Dendritic cell treated with granulocyte-macrophage colony-stimulating factor and Interleukin-4, amounts not matched to agents 40 ng/mL and 50 ng/mL, for 4 days (primary cell): Measurements from ENCODE around the gene EPB41L5.
"Not testable (repeated sequence)": the region's sequence is repeated elsewhere in the genome, so short reads cannot be mapped to it uniquely, and the experiment has no call there.

Experiments
- H3K27ac Mint-ChIP-seq: one replicate; pipeline ENCODE4 v1.8.0; 2022; ENCODE audit warnings: mild to moderate bottlenecking, mixed read lengths
- H3K27me3 Mint-ChIP-seq: one replicate; pipeline ENCODE4 v1.8.0; 2022; ENCODE audit warnings: mild to moderate bottlenecking, mixed read lengths
- H3K36me3 Mint-ChIP-seq: one replicate; pipeline ENCODE4 v1.8.0; 2022; ENCODE audit warnings: low read depth, mixed read lengths
- H3K4me1 Mint-ChIP-seq: one replicate; pipeline ENCODE4 v1.8.0; 2022; ENCODE audit warnings: low read depth, mixed read lengths
- H3K4me3 Mint-ChIP-seq: one replicate; pipeline ENCODE4 v1.8.0; 2022; ENCODE audit warnings: mild to moderate bottlenecking, moderate library complexity, mixed read lengths
- H3K9me3 Mint-ChIP-seq: one replicate; pipeline ENCODE4 v1.8.0; 2022; ENCODE audit warnings: mixed read lengths
- intact Hi-C: fragments of 100-400 bp; cut with micrococcal nuclease; formaldehyde crosslinking; loops from one replicate; pipeline ENCODE4 v1.15.0; 2022

EPB41L5 gene

GRCh38 chr2:120012771-120013596 is at the start of gene EPB41L5:
TSS of gene EPB41L5 (plus strand) at chr2:120013077. CDS start at chr2:120019085, 6,008 bp downstream.
- H3K4me3 Mint-ChIP-seq = peak within 1 kb of the TSS; percentile 69
- H3K36me3 Mint-ChIP-seq = no peaks in the 10 kb centered on the region
- H3K27ac Mint-ChIP-seq = no peak within 1 kb of the TSS
- peaks cover 8% of the 10 kb centered on the region for H3K4me1 Mint-ChIP-seq
- H3K9me3 Mint-ChIP-seq = no peaks in the 10 kb centered on the region
- peaks cover 37% of the 10 kb centered on the region for H3K27me3 Mint-ChIP-seq
- intact Hi-C loops = no loop called here

- intact Hi-C loops = no loop called here
Observed at GRCh38 chr2:119981896-119982295, 31.0 kb upstream of the EPB41L5 start.

GRCh38 chr2:119982506-119982905 is 30.4 kb upstream of the EPB41L5 start:
- no peaks in the 10 kb centered on the region for H3K27me3 Mint-ChIP-seq
- H3K36me3 Mint-ChIP-seq = no peaks in the 10 kb centered on the region
- no peaks in the 10 kb centered on the region for H3K9me3 Mint-ChIP-seq
- no peak overlapping the region for H3K4me3 Mint-ChIP-seq
- no peak overlapping the region for H3K27ac Mint-ChIP-seq
- intact Hi-C loops = no loop called here
- no peaks in the 10 kb centered on the region for H3K4me1 Mint-ChIP-seq

More at GRCh38 chr2:119981896-119982295, 31.0 kb upstream of the EPB41L5 start:
- Mint-ChIP-seq H3K36me3 (peaks cover 4% of the 10 kb centered on the region), H3K27me3 (no peaks in the 10 kb centered on the region), H3K9me3 (no peaks in the 10 kb centered on the region), H3K27ac (no peak overlapping the region), H3K4me3 (no peak overlapping the region), H3K4me1 (no peaks in the 10 kb centered on the region)

GRCh38 chr2:119983108-119983507 is 29.8 kb upstream of the EPB41L5 start:
- intact Hi-C loops = no loop called here
- H3K36me3 Mint-ChIP-seq = no peaks in the 10 kb centered on the region
- H3K9me3 Mint-ChIP-seq = no peaks in the 10 kb centered on the region
- H3K27me3 Mint-ChIP-seq = no peaks in the 10 kb centered on the region
- H3K4me1 Mint-ChIP-seq = no peaks in the 10 kb centered on the region
- no peak overlapping the region for H3K27ac Mint-ChIP-seq
- H3K4me3 Mint-ChIP-seq = no peak overlapping the region

GRCh38 chr2:119996148-119996547 is 16.7 kb upstream of the EPB41L5 start:
- Mint-ChIP-seq H3K4me3 (no peak overlapping the region), H3K27me3 (peaks cover 3% of the 10 kb centered on the region), H3K27ac (no peak overlapping the region), H3K9me3 (no peaks in the 10 kb centered on the region), H3K36me3 (no peaks in the 10 kb centered on the region), H3K4me1 (no peaks in the 10 kb centered on the region)
- intact Hi-C loops = no loop called here

DNA sequence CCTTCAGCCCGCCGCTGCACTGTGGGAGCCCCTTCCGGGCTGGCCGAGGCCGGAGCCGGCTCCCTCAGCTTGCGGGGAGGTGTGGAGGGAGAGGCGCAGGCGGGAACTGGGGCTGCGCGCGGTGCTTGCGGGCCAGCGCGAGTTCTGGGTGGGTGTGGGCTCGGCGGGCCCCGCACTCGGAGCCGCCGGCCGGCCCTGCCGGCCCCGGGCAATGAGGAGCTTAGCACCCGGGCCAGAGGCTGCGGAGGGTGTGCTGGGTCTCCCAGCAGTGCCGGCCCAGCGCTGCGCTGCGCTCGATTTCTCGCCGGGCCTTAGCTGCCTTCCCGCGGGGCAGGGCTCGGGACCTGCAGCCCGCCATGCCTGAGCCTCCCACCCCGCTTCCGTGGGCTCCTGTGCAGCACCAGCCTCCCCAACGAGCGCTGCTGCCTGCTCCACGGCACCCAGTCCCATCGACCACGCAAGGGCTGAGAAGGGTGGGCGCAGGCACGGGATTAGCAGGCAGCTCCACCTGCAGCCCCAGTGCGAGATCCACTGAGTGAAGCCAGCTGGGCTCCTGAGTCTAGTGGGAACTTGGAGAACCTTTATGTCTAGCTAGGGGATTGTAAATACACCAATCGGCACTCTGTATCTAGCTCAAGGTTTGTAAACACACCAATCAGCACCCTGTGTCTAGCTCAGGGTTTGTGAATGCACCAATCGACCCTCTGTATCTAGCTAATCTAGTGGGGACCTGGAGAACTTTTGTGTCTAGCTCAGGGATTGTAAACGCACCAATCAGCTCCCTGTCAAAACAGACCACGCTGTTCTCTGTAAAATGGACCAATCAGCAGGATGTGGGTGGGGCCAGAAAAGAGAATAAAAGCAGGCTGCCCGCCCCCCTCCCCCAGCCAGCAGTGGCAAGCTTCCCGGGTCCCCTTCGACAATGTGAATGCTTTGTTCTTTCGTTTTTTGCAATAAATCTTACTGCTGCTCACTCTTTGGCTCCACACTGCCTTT is 15.7 kb upstream of the EPB41L5 start:
- H3K36me3 Mint-ChIP-seq, intact Hi-C loops, H3K4me1 Mint-ChIP-seq, H3K9me3 Mint-ChIP-seq, H3K27ac Mint-ChIP-seq, H3K27me3 Mint-ChIP-seq, H3K4me3 Mint-ChIP-seq: not testable (repeated sequence)

GRCh38 chr2:120001471-120001870 is 11.4 kb upstream of the EPB41L5 start:
- Mint-ChIP-seq H3K4me3 (no peak overlapping the region), H3K27me3 (peaks cover 1% of the 10 kb centered on the region), H3K4me1 (peaks cover 6% of the 10 kb centered on the region), H3K36me3 (no peaks in the 10 kb centered on the region), H3K27ac (no peak overlapping the region), H3K9me3 (no peaks in the 10 kb centered on the region)
- intact Hi-C loops = no loop called here

GRCh38 chr2:120004254-120004653 is 8.6 kb upstream of the EPB41L5 start:
- H3K4me3 Mint-ChIP-seq = no peak overlapping the region
- H3K9me3 Mint-ChIP-seq = no peaks in the 10 kb centered on the region

GRCh38 chr2:120005834-120006521 is 6.9 kb upstream of the EPB41L5 start:
- intact Hi-C loops = no loop called here
- no peak overlapping the region for H3K27ac Mint-ChIP-seq
- peaks cover 3% of the 10 kb centered on the region for H3K27me3 Mint-ChIP-seq
- H3K9me3 Mint-ChIP-seq = no peaks in the 10 kb centered on the region
- H3K36me3 Mint-ChIP-seq = no peaks in the 10 kb centered on the region
- no peak overlapping the region for H3K4me3 Mint-ChIP-seq
- peaks cover 9% of the 10 kb centered on the region for H3K4me1 Mint-ChIP-seq

More at GRCh38 chr2:120004254-120004653, 8.6 kb upstream of the EPB41L5 start:
- peaks cover 9% of the 10 kb centered on the region for H3K4me1 Mint-ChIP-seq
- peaks cover 1% of the 10 kb centered on the region for H3K27me3 Mint-ChIP-seq
- H3K27ac Mint-ChIP-seq = no peak overlapping the region
- intact Hi-C loops = no loop called here
- no peaks in the 10 kb centered on the region for H3K36me3 Mint-ChIP-seq

GRCh38 chr2:120007851-120008250 is 5.0 kb upstream of the EPB41L5 start:
- Mint-ChIP-seq H3K4me3 (no peak overlapping the region), H3K4me1 (peaks cover 17% of the 10 kb centered on the region), H3K27me3 (peaks cover 15% of the 10 kb centered on the region), H3K36me3 (no peaks in the 10 kb centered on the region), H3K9me3 (no peaks in the 10 kb centered on the region), H3K27ac (no peak overlapping the region)
- intact Hi-C loops = no loop called here

GRCh38 chr2:120012363-120012762 is 514 bp upstream of the EPB41L5 start:
- Mint-ChIP-seq H3K27me3 (peaks cover 35% of the 10 kb centered on the region), H3K4me3 (peak overlapping the region; percentile 69), H3K27ac (no peak overlapping the region), H3K36me3 (no peaks in the 10 kb centered on the region), H3K9me3 (no peaks in the 10 kb centered on the region), H3K4me1 (peaks cover 8% of the 10 kb centered on the region)
- intact Hi-C loops = no loop called here

DNA sequence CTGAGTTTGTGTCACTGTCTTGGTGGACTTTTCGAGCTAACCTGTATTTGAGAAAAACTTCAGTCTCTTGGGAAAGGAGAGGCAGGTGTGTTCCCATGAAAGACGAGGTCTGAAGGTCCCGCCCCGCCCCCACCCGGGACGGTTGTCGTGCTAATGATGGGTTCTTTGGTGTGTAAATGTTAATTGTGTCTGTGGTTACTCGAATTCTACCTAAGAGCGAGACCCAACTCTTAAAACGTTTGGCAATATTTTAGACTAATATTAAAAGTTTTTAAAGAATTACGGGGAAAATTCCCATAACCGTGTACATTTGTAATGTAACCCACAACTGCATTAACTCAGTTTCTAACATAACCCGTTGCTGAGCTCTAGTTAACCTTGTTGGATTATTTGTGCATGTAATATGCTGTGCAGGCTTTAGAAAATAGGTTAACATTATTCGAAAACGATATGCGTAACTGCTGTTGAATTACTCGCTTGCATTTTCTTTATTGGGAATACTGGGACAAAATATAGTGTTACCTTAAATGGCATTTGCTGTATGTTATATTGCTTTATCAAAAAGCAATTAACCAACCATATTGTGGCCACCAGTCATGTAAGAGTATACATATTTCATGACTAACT is 833 bp downstream of the EPB41L5 start:
- H3K4me3 Mint-ChIP-seq = peak overlapping the region; percentile 69
- no peaks in the 10 kb centered on the region for H3K9me3 Mint-ChIP-seq
- H3K27me3 Mint-ChIP-seq = peaks cover 37% of the 10 kb centered on the region
- peaks cover 8% of the 10 kb centered on the region for H3K4me1 Mint-ChIP-seq
- no peaks in the 10 kb centered on the region for H3K36me3 Mint-ChIP-seq
- no peak overlapping the region for H3K27ac Mint-ChIP-seq
- intact Hi-C loops = no loop called here

GRCh38 chr2:120014226-120014980 is 1.5 kb downstream of the EPB41L5 start:
- peaks cover 8% of the 10 kb centered on the region for H3K4me1 Mint-ChIP-seq
- intact Hi-C loops = no loop called here
- H3K36me3 Mint-ChIP-seq = no peaks in the 10 kb centered on the region
- H3K4me3 Mint-ChIP-seq = no peak overlapping the region
- peaks cover 37% of the 10 kb centered on the region for H3K27me3 Mint-ChIP-seq
- no peaks in the 10 kb centered on the region for H3K9me3 Mint-ChIP-seq
- H3K27ac Mint-ChIP-seq = no peak overlapping the region
